ENCODE measurements around the gene MID1.

MID1 gene

GRCh38 chrX:10529344-10529743, 91.0 kb downstream of the MID1 start:
- peak; percentile 45 for DNase-seq (ENCODE audit: low read depth)

- no peak for DNase-seq (ENCODE audit: low read depth)
Measured at GRCh38 chrX:10526451-10526850, 93.9 kb downstream of the MID1 start.

GRCh38 chrX:10525381-10526120, 94.8 kb downstream of the MID1 start:
- no peak for DNase-seq (ENCODE audit: low read depth)

GRCh38 chrX:10524578-10524977, 95.8 kb downstream of the MID1 start:
- DNase-seq (ENCODE audit: low read depth), result no peak

GRCh38 chrX:10519761-10520160, 100.6 kb downstream of the MID1 start:
- no peak for DNase-seq (ENCODE audit: low read depth)

GRCh38 chrX:10519278-10519677, 101.1 kb downstream of the MID1 start:
- DNase-seq (ENCODE audit: low read depth), result no peak

- no peak for DNase-seq (ENCODE audit: low read depth)
Measured at GRCh38 chrX:10518073-10518472, 102.3 kb downstream of the MID1 start.

- no peak for DNase-seq (ENCODE audit: low read depth)
Measured at GRCh38 chrX:10516781-10517322, 103.5 kb downstream of the MID1 start.

- DNase-seq (ENCODE audit: low read depth), result no peak
Measured at GRCh38 chrX:10514891-10515290, 105.5 kb downstream of the MID1 start.

- DNase-seq (ENCODE audit: low read depth), result no peak
Measured at GRCh38 chrX:10513974-10514373, 106.4 kb downstream of the MID1 start.

GRCh38 chrX:10512741-10513140, 107.6 kb downstream of the MID1 start:
- no peak for DNase-seq (ENCODE audit: low read depth)

GRCh38 chrX:10512258-10512657, 108.1 kb downstream of the MID1 start:
- DNase-seq (ENCODE audit: low read depth), result no peak

- no peak for DNase-seq (ENCODE audit: low read depth)
Measured at GRCh38 chrX:10509397-10509796, 111.0 kb downstream of the MID1 start.

- no peak for DNase-seq (ENCODE audit: low read depth)
Measured at GRCh38 chrX:10508891-10509290, 111.5 kb downstream of the MID1 start.

GRCh38 chrX:10507876-10508275, 112.5 kb downstream of the MID1 start:
- DNase-seq (ENCODE audit: low read depth), result no peak

- DNase-seq (ENCODE audit: low read depth), result no peak
Measured at GRCh38 chrX:10507181-10507580, 113.2 kb downstream of the MID1 start.

- no peak for DNase-seq (ENCODE audit: low read depth)
Measured at GRCh38 chrX:10506781-10507180, 113.6 kb downstream of the MID1 start.

GRCh38 chrX:10505726-10506125, 114.7 kb downstream of the MID1 start:
- DNase-seq (ENCODE audit: low read depth), result no peak

- DNase-seq (ENCODE audit: low read depth), result no peak
Measured at GRCh38 chrX:10502961-10503360, 117.4 kb downstream of the MID1 start.

GRCh38 chrX:10501611-10502010, 118.8 kb downstream of the MID1 start:
- no peak for DNase-seq (ENCODE audit: low read depth)

- DNase-seq (ENCODE audit: low read depth), result peak; percentile 80
Measured at GRCh38 chrX:10496345-10496965, 123.9 kb downstream of the MID1 start.

GRCh38 chrX:10495677-10496076, 124.7 kb downstream of the MID1 start:
- DNase-seq (ENCODE audit: low read depth), result no peak

- DNase-seq (ENCODE audit: low read depth), result no peak
Measured at GRCh38 chrX:10492250-10492649, 128.1 kb downstream of the MID1 start.

- DNase-seq (ENCODE audit: low read depth), result peak; percentile 53
Measured at GRCh38 chrX:10486373-10486772, 134.0 kb downstream of the MID1 start.
